HEK293T (cell line): ENCODE measurements around the gene ADAMTS17.

Experiments
- CTCF ChIA-PET: fragments of 350-600 bp; formaldehyde crosslinking; extraction: SDS; loops from one replicate; lab custom pipeline; 2021; ENCODE audit warnings: antibody characterized with exemption, inconsistent platforms; lab: Yijun Ruan, JAX
- POLR2A ChIA-PET: fragments of 350-600 bp; formaldehyde crosslinking; extraction: SDS; loops from one replicate; lab custom pipeline; 2020; ENCODE audit warnings: antibody characterized with exemption, inconsistent platforms; lab: Yijun Ruan, JAX
- DNase-seq: peaks from one replicate; pipeline ENCODE4 v3.0.0; 2012; ENCODE audit warnings: mixed read lengths; ENCODE audit errors: extremely low spot score
- ARNT ChIP-seq: fragments of 450-650 bp; IDR thresholded peaks from 2 replicates; pipeline ENCODE4 v1.6.1; 2017; ENCODE audit warnings: mild to moderate bottlenecking
- BHLHE40 ChIP-seq: fragments of 450-650 bp; IDR thresholded peaks from 2 replicates; pipeline ENCODE4 v1.6.1; 2016; ENCODE audit warnings: mild to moderate bottlenecking, moderate library complexity, borderline replicate concordance
- CTBP1 ChIP-seq: fragments of 450-650 bp; IDR thresholded peaks from 2 replicates; pipeline ENCODE4 v1.6.1; 2016; ENCODE audit warnings: borderline replicate concordance
- ELF4 ChIP-seq: fragments of 450-650 bp; IDR thresholded peaks from 2 replicates; pipeline ENCODE4 v1.6.1; 2017; ENCODE audit warnings: antibody characterized with exemption
- FOXA1 ChIP-seq: fragments of 450-650 bp; IDR thresholded peaks from 2 replicates; pipeline ENCODE4 v1.6.1; 2016; ENCODE audit warnings: mild to moderate bottlenecking
- FOXK2 ChIP-seq: fragments of 450-650 bp; IDR thresholded peaks from 2 replicates; pipeline ENCODE4 v1.6.1; 2016; ENCODE audit warnings: mild to moderate bottlenecking
- FOXM1 ChIP-seq: fragments of 450-650 bp; IDR thresholded peaks from 2 replicates; pipeline ENCODE4 v1.6.1; 2017; ENCODE audit warnings: mild to moderate bottlenecking, borderline replicate concordance
- HDGF ChIP-seq: fragments of 450-650 bp; IDR thresholded peaks from 2 replicates; pipeline ENCODE4 v1.6.1; 2017; ENCODE audit warnings: antibody characterized with exemption, borderline replicate concordance
- L3MBTL2 ChIP-seq: fragments of 450-650 bp; conservative IDR thresholded peaks from 2 replicates; pipeline ENCODE4 v1.6.1; 2016; ENCODE audit warnings: mild to moderate bottlenecking
- LEF1 ChIP-seq: fragments of 450-650 bp; IDR thresholded peaks from 2 replicates; pipeline ENCODE4 v1.6.1; 2017; ENCODE audit warnings: mild to moderate bottlenecking, borderline replicate concordance
- NFRKB ChIP-seq: fragments of 450-650 bp; IDR thresholded peaks from 2 replicates; pipeline ENCODE4 v1.6.1; 2016; ENCODE audit warnings: mild to moderate bottlenecking, moderate library complexity
- PKNOX1 ChIP-seq: fragments of 450-650 bp; IDR thresholded peaks from 2 replicates; pipeline ENCODE4 v1.6.1; 2016
- SP1 ChIP-seq: fragments of 450-650 bp; IDR thresholded peaks from 2 replicates; pipeline ENCODE4 v1.6.1; 2017
- SUZ12 ChIP-seq: fragments of 450-650 bp; IDR thresholded peaks from 2 replicates; pipeline ENCODE4 v1.6.1; 2016; ENCODE audit warnings: mild to moderate bottlenecking
- TARDBP ChIP-seq: fragments of 450-650 bp; IDR thresholded peaks from 2 replicates; pipeline ENCODE4 v1.6.1; 2016
- ZNF384 ChIP-seq: fragments of 450-650 bp; IDR thresholded peaks from 2 replicates; pipeline ENCODE4 v1.6.1; 2016

The ADAMTS17 gene

GRCh38 chr15:100210338-100210737 lies 131.4 kb downstream of the ADAMTS17 start:
- no peak for DNase-seq
- POLR2A ChIA-PET: no interaction called here
- CTCF ChIA-PET: no interaction called here
- TF ChIP-seq FOXA1 (no peak), SP1 (no peak), NFRKB (no peak), SUZ12 (no peak), FOXK2 (no peak), TARDBP (no peak), FOXM1 (no peak), ELF4 (no peak), CTBP1 (no peak), LEF1 (no peak), L3MBTL2 (no peak), ARNT (no peak), PKNOX1 (no peak), BHLHE40 (no peak), HDGF (no peak), ZNF384 (no peak)

GRCh38 chr15:100208921-100209603 lies 132.7 kb downstream of the ADAMTS17 start:
- no peak for DNase-seq
- ChIA-PET POLR2A (no interaction called here), CTCF (interaction anchor here (0.6 kb wide), 1 partner anchor 1348 kb away, joined by 8 read pairs; no protein-coding TSS in a partner anchor)
- TF ChIP-seq ELF4: no peak
- no peak for TF ChIP-seq L3MBTL2
- no peak for TF ChIP-seq FOXA1
- no peak for TF ChIP-seq SUZ12
- TF ChIP-seq LEF1: no peak
- no peak for TF ChIP-seq PKNOX1
- no peak for TF ChIP-seq SP1

GRCh38 chr15:100207053-100207452 lies 134.7 kb downstream of the ADAMTS17 start:
- no peak for TF ChIP-seq BHLHE40
- TF ChIP-seq SP1: no peak
- TF ChIP-seq ZNF384: no peak
- no peak for TF ChIP-seq TARDBP
- TF ChIP-seq FOXK2: no peak
- no peak for TF ChIP-seq CTBP1
- no peak for TF ChIP-seq FOXM1
- no peak for TF ChIP-seq L3MBTL2
- no peak for TF ChIP-seq LEF1
- no peak for TF ChIP-seq FOXA1
- TF ChIP-seq SUZ12: no peak
- no peak for TF ChIP-seq PKNOX1
- no peak for TF ChIP-seq ARNT
- TF ChIP-seq ELF4: no peak
- no peak for TF ChIP-seq NFRKB
- TF ChIP-seq HDGF: no peak
- no peak for DNase-seq
- POLR2A ChIA-PET: no interaction called here
- CTCF ChIA-PET: no interaction called here

GRCh38 chr15:100206643-100207042 lies 135.1 kb downstream of the ADAMTS17 start:
- CTCF ChIA-PET: no interaction called here
- no peak for DNase-seq
- no peak for TF ChIP-seq FOXA1
- no peak for TF ChIP-seq BHLHE40
- no peak for TF ChIP-seq TARDBP
- no peak for TF ChIP-seq ZNF384
- TF ChIP-seq L3MBTL2: no peak
- TF ChIP-seq SP1: no peak
- no peak for TF ChIP-seq CTBP1
- no peak for TF ChIP-seq PKNOX1
- no peak for TF ChIP-seq LEF1
- TF ChIP-seq FOXM1: no peak
- no peak for TF ChIP-seq ELF4
- POLR2A ChIA-PET: no interaction called here

- no peak for DNase-seq
- ChIA-PET CTCF (no interaction called here), POLR2A (no interaction called here)
- TF ChIP-seq ZNF384: no peak
- no peak for TF ChIP-seq L3MBTL2
- TF ChIP-seq TARDBP: no peak
These were observed 136.1 kb downstream of the ADAMTS17 start for GRCh38 chr15:100205549-100206295.

- ChIA-PET POLR2A (no interaction called here), CTCF (no interaction called here)
- TF ChIP-seq CTBP1 (no peak), FOXM1 (no peak), ARNT (no peak), LEF1 (no peak), L3MBTL2 (no peak), SP1 (no peak), ELF4 (no peak), SUZ12 (no peak), TARDBP (no peak), BHLHE40 (no peak), ZNF384 (no peak), FOXK2 (no peak)
- no peak for DNase-seq
These were observed 137.0 kb downstream of the ADAMTS17 start for GRCh38 chr15:100204771-100205170.
